Epithelial cell of esophagus (primary cell): ENCODE measurements around the gene KIAA1217.
A peak's percentile ranks its signal among the peaks of the same experiment; 100 is the strongest.

Source experiments
- DNase-seq: peaks from one replicate; pipeline ENCODE4 v3.0.0; 2010; ENCODE audit warnings: low read depth
- H3K4me3 ChIP-seq: 2 replicates; pipeline ENCODE4 v1.5.1; 2011; ENCODE audit warnings: mild to moderate bottlenecking, low read length, control low read depth
- TF ChIP-seq, protein P1 (sequence below): IDR thresholded peaks from 2 replicates; pipeline ENCODE4 v1.5.1; 2011; ENCODE audit warnings: low read depth, mild to moderate bottlenecking, low read length, control low read depth, inconsistent platforms; ENCODE audit not compliant: insufficient read depth; ENCODE audit errors: missing control alignments

The KIAA1217 gene

DNA sequence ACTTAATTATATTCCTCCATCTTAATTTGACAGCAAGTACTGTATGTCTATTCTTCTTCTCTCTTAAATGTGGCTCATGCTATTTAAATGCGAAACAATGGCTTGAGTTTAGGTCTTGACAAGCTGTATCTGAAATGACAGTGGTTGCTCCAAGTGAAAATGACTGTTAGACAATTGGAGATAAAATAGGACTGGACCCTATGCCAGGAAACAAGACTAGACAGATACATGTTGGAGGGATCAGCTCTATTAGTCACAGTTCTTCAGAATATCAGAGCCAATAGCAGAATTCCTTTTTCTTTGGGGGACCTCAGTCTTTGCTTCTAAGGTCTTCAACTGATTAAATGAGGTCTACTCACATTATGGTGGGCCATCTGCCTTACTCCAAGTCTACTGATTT is 25.8 kb downstream of the KIAA1217 start:
- TF ChIP-seq, protein P1, sequence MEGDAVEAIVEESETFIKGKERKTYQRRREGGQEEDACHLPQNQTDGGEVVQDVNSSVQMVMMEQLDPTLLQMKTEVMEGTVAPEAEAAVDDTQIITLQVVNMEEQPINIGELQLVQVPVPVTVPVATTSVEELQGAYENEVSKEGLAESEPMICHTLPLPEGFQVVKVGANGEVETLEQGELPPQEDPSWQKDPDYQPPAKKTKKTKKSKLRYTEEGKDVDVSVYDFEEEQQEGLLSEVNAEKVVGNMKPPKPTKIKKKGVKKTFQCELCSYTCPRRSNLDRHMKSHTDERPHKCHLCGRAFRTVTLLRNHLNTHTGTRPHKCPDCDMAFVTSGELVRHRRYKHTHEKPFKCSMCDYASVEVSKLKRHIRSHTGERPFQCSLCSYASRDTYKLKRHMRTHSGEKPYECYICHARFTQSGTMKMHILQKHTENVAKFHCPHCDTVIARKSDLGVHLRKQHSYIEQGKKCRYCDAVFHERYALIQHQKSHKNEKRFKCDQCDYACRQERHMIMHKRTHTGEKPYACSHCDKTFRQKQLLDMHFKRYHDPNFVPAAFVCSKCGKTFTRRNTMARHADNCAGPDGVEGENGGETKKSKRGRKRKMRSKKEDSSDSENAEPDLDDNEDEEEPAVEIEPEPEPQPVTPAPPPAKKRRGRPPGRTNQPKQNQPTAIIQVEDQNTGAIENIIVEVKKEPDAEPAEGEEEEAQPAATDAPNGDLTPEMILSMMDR: no peak
- no peak overlapping the region for H3K4me3 ChIP-seq
- peak; percentile 44 for DNase-seq

DNA sequence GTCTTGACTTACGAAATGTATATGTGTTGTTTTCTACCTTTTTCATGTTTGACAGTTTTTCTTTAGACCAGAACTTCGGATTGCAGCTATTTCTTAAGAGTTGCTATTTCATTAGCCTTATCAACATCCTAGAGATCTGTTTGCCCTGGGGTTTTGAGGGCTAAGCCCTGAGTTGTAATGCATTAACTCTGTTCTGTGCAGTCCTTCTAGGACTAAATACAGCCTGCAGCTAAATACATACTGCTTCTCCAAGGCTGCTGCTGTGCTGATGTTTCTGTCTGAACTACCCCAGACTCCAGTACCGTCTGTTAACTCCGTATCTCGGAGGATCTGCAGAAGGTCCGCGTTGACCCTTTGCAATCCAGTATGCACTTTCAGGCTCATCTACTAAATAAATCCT is 26.5 kb downstream of the KIAA1217 start:
- no peak overlapping the region for H3K4me3 ChIP-seq
- TF ChIP-seq, protein P1: no peak
- no peak for DNase-seq

DNA sequence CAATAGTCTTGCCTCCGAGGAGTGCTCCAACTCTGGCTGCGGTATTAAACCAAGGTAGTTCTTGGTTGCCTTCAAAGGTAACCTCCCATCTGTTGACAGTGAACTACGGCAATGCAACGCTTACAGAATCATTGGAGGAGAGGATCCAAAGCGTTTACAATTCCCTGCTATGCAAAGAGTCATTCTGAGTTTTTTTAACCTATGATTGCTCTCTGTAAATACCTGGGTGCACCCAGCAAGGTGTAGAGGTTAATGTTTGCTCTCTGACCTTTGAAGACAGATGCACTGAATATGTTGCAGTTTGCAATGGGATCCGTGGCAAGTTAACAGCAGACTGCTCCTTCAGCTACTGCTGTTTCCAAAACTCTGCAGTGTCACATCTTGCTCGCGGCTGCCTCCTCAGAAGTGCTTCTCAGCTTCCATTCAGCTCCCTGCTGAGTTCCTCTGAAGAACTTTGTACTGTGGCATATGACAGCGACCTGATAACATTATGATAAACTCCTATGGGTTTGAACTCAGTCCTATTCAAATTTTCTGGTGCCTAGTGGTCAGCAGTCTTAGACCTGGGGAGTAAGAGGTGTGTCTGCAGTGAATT is 29.0 kb downstream of the KIAA1217 start:
- TF ChIP-seq, protein P1: no peak
- H3K4me3 ChIP-seq: no peak overlapping the region
- no peak for DNase-seq

DNA sequence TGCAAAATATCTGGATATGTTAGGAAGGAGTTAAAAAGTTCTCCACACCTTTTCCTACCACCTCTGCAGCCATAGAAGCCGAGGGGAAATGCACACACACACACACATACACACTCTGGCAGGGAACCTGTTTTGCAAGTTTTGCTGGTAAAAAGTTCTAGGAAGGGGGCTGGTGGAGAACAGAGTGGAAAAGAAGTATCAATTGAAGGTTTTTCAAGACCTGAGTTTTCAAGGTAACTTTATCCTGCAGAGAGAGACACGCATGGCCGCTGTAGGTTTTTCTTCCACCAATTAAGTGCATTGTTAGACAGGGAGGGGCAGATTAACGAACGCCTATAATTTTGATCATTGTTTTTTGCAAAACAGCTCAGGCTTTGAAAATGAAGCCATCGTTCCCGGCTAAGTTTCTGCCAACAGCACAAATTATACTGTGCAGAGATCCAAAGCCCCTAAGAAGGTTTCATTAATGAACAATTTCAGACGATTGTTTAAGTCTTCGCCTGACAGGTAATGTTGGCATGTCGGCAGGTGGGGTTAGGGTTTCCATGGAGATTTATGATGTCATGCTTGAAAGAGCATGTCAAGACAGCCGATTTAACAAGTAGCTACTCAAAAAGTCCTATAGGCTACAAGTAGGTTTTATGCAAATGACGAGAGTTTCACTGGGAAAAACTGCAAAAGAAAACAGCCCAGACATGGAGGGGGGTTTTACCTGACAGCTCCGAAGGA is 29.7 kb downstream of the KIAA1217 start:
- DNase-seq: peak; percentile 95
- peak overlapping the region; percentile 75 for H3K4me3 ChIP-seq
- TF ChIP-seq, protein P1: no peak

- no peak for DNase-seq
- TF ChIP-seq, protein P1: no peak
- H3K4me3 ChIP-seq: peak overlapping the region; percentile 75
Observed at GRCh38 chr10:24239289-24240040, 30.5 kb downstream of the KIAA1217 start.

DNA sequence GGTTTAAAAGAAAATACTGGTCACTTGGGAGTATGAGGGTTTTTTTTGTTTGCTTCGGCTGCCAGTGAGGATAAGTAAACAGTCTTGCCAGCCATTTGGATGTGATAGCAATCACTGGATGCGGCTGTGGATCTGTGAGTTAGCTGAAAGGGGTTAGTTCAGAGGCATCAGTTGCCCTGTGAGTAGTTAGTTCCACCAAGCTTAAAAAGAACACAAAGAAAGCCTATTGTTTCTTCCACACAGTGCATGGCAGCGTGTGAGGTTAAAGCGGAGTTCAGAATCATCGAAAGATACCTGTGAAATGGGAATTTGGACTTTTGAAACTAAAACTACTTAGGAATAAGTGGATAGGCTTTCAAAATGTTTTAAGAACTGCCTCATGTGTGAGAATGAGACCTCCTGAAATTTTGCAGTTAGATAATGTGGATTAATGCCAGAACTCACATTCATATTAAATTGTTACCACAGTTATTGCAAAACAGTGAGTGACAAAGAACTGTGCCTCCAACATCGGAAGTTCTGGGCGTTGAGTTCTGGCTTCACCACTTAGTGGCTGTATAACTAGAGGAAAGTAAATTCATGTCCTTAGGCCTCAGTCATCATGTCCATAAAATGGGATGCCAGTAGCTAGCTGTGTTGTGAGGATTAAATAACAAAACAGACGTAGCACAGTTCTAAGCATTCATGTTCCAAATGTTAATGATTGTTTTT is 31.3 kb downstream of the KIAA1217 start:
- TF ChIP-seq, protein P1: no peak
- peak overlapping the region; percentile 75 for H3K4me3 ChIP-seq
- DNase-seq: peak; percentile 54
